Stimulated activated CD8-positive, alpha-beta memory T cell treated with anti-CD3 and anti-CD28 coated beads, Interleukin-4, amount 100 ng/mL, for 48 hours (primary cell): ENCODE measurements around the gene DDX39B.
"Not testable (repeated sequence)": the region's sequence is repeated elsewhere in the genome, so short reads cannot be mapped to it uniquely, and the experiment has no call there.

Experiments
- DNase-seq: peaks from one replicate; pipeline ENCODE4 v3.0.0-alpha.2; 2020

The DDX39B gene

DNA sequence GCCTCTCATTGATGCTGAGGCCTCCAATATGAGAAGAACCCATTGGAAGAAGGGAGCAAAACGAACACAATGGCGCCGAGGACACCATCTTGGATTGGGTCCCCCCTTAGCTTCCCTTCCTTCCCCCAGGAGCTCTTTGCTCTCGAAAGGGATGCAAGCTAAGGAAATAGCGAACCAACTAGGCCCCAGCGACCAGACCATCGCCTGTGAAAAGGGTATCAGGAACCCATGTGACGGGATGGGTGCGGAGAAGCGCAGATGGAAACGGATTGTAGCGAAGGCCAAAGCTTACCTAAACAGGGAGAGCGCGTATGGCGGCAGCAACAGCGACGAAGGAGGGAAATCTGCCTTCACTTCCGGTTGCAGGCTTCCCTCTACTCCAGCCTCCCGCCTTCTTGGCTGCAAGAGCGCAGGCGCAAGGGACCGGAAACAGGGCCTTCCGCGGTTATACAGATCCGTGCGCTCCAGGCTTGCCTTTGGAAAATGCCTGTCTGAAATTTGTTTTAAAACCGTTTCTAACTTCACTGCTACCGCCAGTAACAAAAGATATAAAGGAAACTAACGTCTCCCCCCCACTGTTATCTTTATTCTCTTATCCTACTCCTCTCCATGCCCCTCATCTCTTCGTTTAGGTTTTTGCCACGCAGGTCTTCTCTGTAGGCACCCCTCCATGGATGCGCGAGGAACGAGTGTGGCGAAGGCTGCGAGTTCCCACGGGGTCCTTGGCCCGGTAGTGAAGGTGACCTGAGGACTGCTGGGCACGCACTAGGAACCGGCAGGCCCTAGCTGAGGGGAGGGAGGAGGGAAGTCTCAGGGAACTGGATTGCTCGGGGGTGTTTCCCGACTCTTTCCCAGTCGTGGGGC, at the start of gene DDX39B:
TSS of gene DDX39B (minus strand) at position 346 of the 864 bp plus-strand sequence. CDS start 1,471 bp downstream, outside the sequence.
- peak; percentile 94 for DNase-seq

DNA sequence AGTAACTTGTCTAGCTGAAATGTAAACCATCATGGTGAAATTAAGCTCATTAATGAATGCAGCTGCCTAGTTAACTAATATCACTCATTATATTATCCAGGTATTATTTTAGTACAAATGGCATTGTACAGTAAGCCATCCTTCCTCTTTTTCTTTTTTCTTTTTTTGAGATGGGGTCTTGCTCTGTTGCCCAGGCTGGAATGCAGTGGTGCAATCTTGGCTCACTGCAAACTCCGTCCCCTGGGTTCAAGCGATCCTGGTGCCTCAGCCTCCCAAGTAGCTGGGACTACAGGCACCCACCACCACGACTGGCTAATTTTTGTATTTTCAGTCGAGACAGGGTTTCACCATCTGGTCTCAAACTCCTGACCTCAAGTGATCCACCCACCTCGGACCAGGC, 48.9 kb upstream of the DDX39B start:
- not testable (repeated sequence) for DNase-seq

DNA sequence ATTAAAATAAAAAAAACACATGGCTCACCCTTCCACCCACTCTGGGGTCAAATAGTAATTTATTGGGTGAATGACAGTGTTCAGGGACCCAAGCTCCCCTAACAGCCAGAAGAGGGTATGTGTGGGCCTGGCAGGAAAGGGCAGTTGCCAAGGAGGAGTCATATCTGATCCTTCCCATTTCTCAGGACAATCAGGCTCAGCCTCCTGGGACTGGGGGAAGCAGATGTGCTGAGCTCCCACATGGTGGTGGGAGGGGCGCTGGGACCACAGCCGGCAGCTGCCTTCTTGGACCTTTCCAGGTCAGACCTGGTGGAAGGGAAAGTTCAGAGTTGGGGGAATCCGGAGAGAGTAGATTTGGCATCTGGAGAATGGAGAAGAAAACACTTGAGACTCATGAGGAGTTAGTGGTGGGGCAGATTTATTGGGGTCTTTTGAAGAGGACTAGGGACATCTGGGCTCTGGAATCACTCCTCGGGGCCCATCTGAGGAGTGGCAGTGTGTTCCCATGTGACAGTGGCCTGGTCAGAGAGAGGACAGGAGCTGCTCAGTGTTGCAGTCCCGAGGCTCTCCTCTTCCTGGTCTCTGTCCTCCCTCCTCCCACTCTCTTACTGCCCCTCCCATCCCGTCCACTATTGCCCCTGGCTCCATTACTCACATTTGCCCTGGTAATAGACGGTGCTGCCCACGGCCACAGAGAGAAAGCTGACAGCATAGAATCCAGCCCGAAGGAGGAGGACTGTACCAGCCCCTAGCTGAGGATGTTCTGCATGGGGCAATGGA, 47.3 kb upstream of the DDX39B start:
- no peak for DNase-seq

DNA sequence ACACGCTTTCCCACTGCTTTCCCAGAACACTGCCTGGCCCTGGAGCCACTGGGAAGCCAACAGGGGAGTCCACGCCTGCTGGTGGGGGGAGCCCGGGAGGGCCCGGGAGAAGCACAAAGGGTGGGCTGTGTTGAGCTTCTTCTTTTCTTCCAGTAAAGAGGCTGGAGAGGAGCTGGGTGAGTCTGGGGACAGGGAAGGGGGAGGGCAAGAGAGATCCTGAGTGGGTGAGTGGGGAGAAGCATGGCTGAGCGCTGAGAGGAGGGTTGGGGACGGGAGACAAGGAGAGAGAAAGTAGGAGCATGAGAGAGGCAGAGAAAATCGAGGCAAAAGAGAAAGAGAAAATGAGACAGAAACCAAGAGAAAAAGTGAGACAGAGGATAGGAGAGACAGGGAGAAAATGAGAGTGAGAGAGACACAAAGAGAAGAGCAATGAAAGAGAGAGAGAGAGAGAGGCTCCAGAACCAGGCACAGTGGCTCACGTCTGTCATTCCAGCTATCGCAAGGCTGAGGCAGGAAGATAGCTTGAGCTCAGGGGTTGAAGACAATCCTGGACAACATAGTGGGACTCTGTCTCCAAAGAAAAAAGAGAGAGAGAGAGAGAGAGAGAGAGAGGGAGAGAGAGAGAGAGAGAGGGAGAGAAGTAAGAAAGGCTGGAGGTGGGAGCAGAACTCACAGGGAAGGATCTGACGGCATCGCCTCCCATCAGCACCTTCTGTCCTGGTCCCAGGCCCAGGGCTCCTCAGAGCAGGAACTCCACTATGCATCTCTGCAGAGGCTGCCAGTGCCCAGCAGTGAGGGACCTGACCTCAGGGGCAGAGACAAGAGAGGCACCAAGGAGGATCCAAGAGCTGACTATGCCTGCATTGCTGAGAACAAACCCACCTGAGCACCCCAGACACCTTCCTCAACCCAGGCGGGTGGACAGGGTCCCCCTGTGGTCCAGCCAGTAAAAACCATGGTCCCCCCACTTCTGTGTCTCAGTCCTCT, 46.3 kb upstream of the DDX39B start:
- no peak for DNase-seq

DNA sequence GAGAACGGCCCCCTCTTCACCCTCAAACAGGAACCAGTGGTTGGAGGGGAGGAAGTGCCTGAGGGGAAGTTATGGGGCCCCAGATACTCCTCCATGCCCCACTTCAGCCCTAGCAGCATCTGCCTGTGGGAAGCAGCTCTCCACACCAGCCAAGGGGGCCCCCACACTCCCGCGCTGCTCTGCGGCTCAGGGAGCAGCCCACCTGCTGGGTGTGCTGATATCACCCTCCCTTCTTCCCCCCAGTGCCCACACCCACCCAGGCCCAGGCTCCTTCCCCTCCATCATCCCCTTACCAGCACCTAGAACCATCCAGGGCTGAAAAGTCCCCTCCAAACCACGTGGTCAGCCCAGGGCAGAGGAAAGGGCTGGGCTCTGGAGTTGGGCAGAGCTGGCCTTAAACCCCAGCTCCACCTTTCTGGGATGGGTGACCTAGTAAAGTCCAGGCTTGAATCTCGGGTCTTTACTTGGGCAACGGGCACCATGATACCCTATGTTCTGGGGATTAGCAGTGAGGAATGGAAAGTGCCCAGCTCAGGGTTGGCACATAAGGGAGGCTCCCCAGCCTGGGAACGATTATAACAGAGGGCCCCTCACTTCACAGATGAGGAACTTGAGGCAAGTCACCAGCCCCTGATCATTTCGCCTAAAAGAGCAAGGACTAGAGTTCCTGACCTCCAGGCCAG, 44.9 kb upstream of the DDX39B start:
- peak; percentile 49 for DNase-seq

DNA sequence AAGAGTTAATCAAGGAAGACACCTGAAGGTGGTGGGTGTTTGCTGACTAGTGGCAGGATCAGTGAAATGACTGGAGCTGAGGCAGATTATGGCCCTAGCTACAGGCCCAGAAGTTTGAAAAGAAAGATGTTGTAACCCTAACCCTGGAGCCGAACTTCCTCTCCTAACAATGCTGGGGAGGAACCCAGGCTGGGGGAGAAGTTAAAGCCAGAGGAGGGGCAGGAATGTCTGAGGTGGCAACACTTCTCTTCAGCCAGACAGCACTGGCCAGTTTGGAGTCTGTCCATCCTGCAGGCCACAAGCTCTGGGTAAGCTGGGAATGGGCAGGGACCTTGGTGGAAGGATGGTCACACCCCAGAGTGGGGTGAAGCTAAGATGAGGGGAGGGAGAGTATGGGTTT, 44.2 kb upstream of the DDX39B start, which contains the start of gene LST1:
TSS of gene LST1 (plus strand) at position 270 of the 400 bp plus-strand sequence. CDS start 1,023 bp downstream, outside the sequence.
- no peak for DNase-seq

DNA sequence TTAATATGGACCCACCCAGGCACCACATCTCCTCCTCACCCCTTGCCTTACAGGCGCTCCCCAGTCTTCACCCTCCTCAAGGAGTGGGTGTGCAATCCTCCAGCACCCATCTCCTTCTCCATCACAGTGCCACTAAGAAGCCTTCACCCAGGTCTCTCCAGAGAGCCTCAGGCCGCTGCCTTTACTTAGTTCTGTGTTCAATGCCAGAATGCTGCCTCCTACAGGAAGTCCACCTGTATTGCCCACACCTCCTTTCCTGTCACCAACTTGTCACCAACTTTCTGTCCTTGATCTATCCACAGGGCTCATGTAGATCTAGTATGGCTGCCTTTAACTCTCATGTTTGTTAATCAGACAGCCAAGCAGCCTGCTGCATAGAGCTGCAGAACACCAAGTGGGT, 43.7 kb upstream of the DDX39B start:
- peak; percentile 64 for DNase-seq

- peak; percentile 60 for DNase-seq
Measured at GRCh38 chr6:31582230-31582643, 40.4 kb upstream of the DDX39B start, which contains the start of gene LTB. Gene LTB, minus strand, starts transcription at chr6:31582424. Its CDS starts 7 bp downstream, at chr6:31582417.

DNA sequence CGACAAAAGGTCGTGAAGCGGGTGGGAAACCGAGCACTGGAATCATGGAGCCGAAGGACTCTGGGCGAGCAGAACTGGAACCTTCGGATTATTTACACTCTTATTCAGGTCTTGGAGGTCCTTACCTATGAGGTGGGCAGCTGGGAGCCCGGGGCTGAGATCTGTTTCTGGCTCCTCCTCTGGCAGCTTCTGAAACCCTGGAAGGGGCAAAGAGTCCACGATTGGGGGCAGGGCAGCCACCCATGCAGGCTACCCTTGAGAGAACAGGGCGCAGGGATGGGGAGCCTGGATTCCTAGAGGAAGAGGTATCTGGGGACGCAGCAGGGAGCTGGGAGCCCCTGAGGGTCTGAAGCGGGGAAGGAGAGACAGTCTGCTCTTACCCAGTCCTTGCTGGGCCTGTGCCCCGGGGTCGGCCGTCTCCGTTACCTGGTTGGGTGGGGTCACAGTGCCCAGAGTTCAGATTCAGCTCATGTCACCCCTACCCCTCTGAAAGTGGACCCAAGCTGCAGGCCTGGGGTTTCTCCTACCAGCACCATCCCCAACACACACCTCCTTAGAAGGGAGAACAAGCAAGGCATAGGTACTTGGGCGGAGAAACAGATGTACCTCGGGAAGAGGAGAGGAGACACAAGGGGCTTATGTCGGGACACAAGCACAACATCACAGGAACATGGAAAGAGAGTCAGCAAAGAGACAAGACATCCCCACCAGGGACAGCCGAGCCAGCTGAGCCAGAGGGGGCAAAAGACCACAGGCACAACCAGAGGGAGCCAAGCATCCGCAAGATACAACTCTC, 39.8 kb upstream of the DDX39B start:
- peak; percentile 56 for DNase-seq

GRCh38 chr6:31580807-31581433, 39.1 kb upstream of the DDX39B start:
- peak; percentile 93 for DNase-seq

- no peak for DNase-seq
Measured at GRCh38 chr6:31580438-31580740, 38.6 kb upstream of the DDX39B start.

GRCh38 chr6:31579546-31580437, 38.0 kb upstream of the DDX39B start:
- peak; percentile 67 for DNase-seq

GRCh38 chr6:31579119-31579505, 37.3 kb upstream of the DDX39B start:
- peak; percentile 61 for DNase-seq

GRCh38 chr6:31578184-31579118, 36.6 kb upstream of the DDX39B start:
- DNase-seq: peak; percentile 60

DNA sequence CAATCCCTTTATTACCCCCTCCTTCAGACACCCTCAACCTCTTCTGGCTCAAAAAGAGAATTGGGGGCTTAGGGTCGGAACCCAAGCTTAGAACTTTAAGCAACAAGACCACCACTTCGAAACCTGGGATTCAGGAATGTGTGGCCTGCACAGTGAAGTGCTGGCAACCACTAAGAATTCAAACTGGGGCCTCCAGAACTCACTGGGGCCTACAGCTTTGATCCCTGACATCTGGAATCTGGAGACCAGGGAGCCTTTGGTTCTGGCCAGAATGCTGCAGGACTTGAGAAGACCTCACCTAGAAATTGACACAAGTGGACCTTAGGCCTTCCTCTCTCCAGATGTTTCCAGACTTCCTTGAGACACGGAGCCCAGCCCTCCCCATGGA, 35.8 kb upstream of the DDX39B start:
- DNase-seq: no peak

DNA sequence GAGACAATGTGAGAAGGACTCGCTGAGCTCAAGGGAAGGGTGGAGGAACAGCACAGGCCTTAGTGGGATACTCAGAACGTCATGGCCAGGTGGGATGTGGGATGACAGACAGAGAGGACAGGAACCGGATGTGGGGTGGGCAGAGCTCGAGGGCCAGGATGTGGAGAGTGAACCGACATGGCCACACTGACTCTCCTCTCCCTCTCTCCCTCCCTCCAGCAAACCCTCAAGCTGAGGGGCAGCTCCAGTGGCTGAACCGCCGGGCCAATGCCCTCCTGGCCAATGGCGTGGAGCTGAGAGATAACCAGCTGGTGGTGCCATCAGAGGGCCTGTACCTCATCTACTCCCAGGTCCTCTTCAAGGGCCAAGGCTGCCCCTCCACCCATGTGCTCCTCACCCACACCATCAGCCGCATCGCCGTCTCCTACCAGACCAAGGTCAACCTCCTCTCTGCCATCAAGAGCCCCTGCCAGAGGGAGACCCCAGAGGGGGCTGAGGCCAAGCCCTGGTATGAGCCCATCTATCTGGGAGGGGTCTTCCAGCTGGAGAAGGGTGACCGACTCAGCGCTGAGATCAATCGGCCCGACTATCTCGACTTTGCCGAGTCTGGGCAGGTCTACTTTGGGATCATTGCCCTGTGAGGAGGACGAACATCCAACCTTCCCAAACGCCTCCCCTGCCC, 35.2 kb upstream of the DDX39B start:
- peak; percentile 74 for DNase-seq

DNA sequence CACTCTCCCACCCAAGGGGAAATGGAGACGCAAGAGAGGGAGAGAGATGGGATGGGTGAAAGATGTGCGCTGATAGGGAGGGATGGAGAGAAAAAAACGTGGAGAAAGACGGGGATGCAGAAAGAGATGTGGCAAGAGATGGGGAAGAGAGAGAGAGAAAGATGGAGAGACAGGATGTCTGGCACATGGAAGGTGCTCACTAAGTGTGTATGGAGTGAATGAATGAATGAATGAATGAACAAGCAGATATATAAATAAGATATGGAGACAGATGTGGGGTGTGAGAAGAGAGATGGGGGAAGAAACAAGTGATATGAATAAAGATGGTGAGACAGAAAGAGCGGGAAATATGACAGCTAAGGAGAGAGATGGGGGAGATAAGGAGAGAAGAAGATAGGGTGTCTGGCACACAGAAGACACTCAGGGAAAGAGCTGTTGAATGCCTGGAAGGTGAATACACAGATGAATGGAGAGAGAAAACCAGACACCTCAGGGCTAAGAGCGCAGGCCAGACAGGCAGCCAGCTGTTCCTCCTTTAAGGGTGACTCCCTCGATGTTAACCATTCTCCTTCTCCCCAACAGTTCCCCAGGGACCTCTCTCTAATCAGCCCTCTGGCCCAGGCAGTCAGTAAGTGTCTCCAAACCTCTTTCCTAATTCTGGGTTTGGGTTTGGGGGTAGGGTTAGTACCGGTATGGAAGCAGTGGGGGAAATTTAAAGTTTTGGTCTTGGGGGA, 34.3 kb upstream of the DDX39B start:
- no peak for DNase-seq
